Lower leg skin (tissue), 3 donors: ENCODE measurements around the gene FBXL14.

ENCODE experiments used
- CTCF ChIP-seq, 3 donors: fragments of 450-650 bp; IDR thresholded peaks; one replicate each; pipeline ENCODE4 v1.5.1; 2016; ENCODE audit warnings: antibody characterized with exemption in 3 of 3, mild to moderate bottlenecking in 3 of 3, moderate library complexity in 2 of 3
- POLR2A ChIP-seq, 2 donors: fragments of 450-650 bp; IDR thresholded peaks; one replicate each; pipeline ENCODE4 v1.6.1; 2016 to 2017; ENCODE audit warnings: antibody characterized with exemption in 2 of 2, mild to moderate bottlenecking in 1 of 2, moderate library complexity in 1 of 2

DNA sequence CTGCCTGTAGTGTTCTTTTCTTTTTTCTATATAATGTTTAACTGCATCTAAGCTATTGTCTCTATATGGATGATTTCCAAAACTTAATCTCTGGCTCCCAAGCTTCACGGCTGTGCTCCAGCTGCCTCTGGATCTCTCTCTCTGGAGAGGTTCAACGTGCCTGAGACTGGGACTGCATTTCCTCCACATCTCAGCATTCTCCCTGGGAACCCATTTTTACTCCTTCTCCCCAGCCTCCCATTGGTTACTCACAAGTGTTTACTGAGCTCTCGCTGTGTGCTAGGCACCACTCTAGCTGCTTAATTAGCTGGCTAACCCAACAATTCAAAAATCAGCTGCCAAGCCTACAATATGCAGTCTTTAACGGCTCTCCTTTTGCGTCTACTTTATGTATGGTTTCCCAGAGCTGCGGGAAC lies 34.7 kb downstream of the FBXL14 start:
- TF ChIP-seq CTCF (IDR thresholded peaks at IDR 0.05) (no peak), POLR2A (IDR thresholded peaks at IDR 0.05) (no peak)
